ENCODE data around the gene LRRC43. TPM values are rescaled to one million over a fixed set of nuclear protein-coding genes. Genes with fewer than 3 reads are reported as not detected.
A peak's percentile ranks its signal among the peaks of the same experiment; 100 is the strongest.

The LRRC43 gene
- total RNA-seq, 4 donors from 2014 or later, result 0.64 TPM; not detected in 3

- in situ Hi-C loops (cut with MboI; ENCODE audit: low pct_ligation_motif_present in 1 of 4, low pct_unique_long_range_greater_than_20kb in 1 of 4, low sequenced_read_pairs in 3 of 4), result no loop called here
- WGBS, 2 donors (ENCODE audit: low coverage in 1 of 2), result 100% methylated on average over 1 of the region's 1 CpG
- peaks cover 0 to 83% (median 35%) of the 10 kb centered on the region in 4 donors for H3K36me3 ChIP-seq
Observed at GRCh38 chr12:122216445-122216844, 33.5 kb downstream of the LRRC43 start.

GRCh38 chr12:122225683-122226365, 42.9 kb downstream of the LRRC43 start, which contains the start of gene DIABLO:
DIABLO (minus strand) TSS chr12:122226052; CDS start chr12:122226014, 38 bp downstream.
- intact Hi-C loops (cut with DNase I; ENCODE audit: low total_unique reads) (no loop called here), in situ Hi-C loops (cut with MboI; ENCODE audit: low pct_ligation_motif_present in 1 of 4, low pct_unique_long_range_greater_than_20kb in 1 of 4, low sequenced_read_pairs in 3 of 4) (no loop called here)
- DNase-seq, result peak; percentile 100
- Histone ChIP-seq H3K27me3 (no peaks in the 10 kb centered on the region), H3K4me3 (peak within 1 kb of the TSS; percentile 77 to 99 (median 88)), H3K9me3 (no peaks in the 10 kb centered on the region), H3K27ac (peak within 1 kb of the TSS; percentile 91 to 99 (median 98)), H3K36me3 (peaks cover 0 to 9% (median 3%) of the 10 kb centered on the region in 4 donors), H3K4me1 (peaks cover 9 to 27% (median 20%) of the 10 kb centered on the region in 4 donors)
- TF ChIP-seq POLR2AphosphoS5 (IDR thresholded peaks at IDR 0.05), result peak; percentile 98 to 100 (median 99)
- no peak for TF ChIP-seq CTCF (IDR thresholded peaks at IDR 0.05)
- TF ChIP-seq POLR2A (IDR thresholded peaks at IDR 0.05), result peak; percentile 99
- WGBS, 2 donors (ENCODE audit: low coverage in 1 of 2), result 0% methylated on average over 41 of the region's 74 CpGs; no CpG with 5 or more reads in 1 of the 2 donors

More at GRCh38 chr12:122216445-122216844, 33.5 kb downstream of the LRRC43 start:
- H3K4me3 ChIP-seq, result no peak overlapping the region
- no peaks in the 10 kb centered on the region for H3K4me1 ChIP-seq
- no peaks in the 10 kb centered on the region for H3K9me3 ChIP-seq
- no peak overlapping the region for H3K27ac ChIP-seq
- no peaks in the 10 kb centered on the region for H3K27me3 ChIP-seq
- intact Hi-C loops (cut with DNase I; ENCODE audit: low total_unique reads), result no loop called here
- TF ChIP-seq CTCF (IDR thresholded peaks at IDR 0.05) (no peak), POLR2A (IDR thresholded peaks at IDR 0.05) (no peak), POLR2AphosphoS5 (IDR thresholded peaks at IDR 0.05) (no peak), EP300 (IDR thresholded peaks at IDR 0.05; ENCODE audit: low read depth) (no peak)
- DNase-seq, result no peak

- no peak for TF ChIP-seq POLR2A (IDR thresholded peaks at IDR 0.05)
- TF ChIP-seq CTCF (IDR thresholded peaks at IDR 0.05), result no peak
- TF ChIP-seq POLR2AphosphoS5 (IDR thresholded peaks at IDR 0.05), result no peak
- no peak for TF ChIP-seq EP300 (IDR thresholded peaks at IDR 0.05; ENCODE audit: low read depth)
- DNase-seq, result no peak
- Histone ChIP-seq H3K36me3 (peaks cover 0 to 12% (median 5%) of the 10 kb centered on the region in 4 donors), H3K27me3 (no peaks in the 10 kb centered on the region), H3K4me3 (peak overlapping the region in 3 of 4 donors; percentile 21 to 43 (median 30)), H3K27ac (peak overlapping the region; percentile 21 to 70 (median 54)), H3K4me1 (peaks cover 9 to 27% (median 20%) of the 10 kb centered on the region in 4 donors), H3K9me3 (no peaks in the 10 kb centered on the region)
- in situ Hi-C loops (cut with MboI; ENCODE audit: low pct_ligation_motif_present in 1 of 4, low pct_unique_long_range_greater_than_20kb in 1 of 4, low sequenced_read_pairs in 3 of 4), result no loop called here
- intact Hi-C loops (cut with DNase I; ENCODE audit: low total_unique reads), result no loop called here
- 49% methylated on average over 16 of the region's 55 CpGs; no CpG with 5 or more reads in 1 of the 2 donors for WGBS, 2 donors (ENCODE audit: low coverage in 1 of 2)
Observed at GRCh38 chr12:122226366-122227125, 43.6 kb downstream of the LRRC43 start.

- TF ChIP-seq EP300 (IDR thresholded peaks at IDR 0.05; ENCODE audit: low read depth) (no peak), POLR2AphosphoS5 (IDR thresholded peaks at IDR 0.05) (no peak), POLR2A (IDR thresholded peaks at IDR 0.05) (no peak), CTCF (IDR thresholded peaks at IDR 0.05) (no peak)
- H3K4me3 ChIP-seq, result no peak overlapping the region
- no peaks in the 10 kb centered on the region for H3K9me3 ChIP-seq
- 80 to 93% methylated on average over 3 to 17 of the region's 17 CpGs for WGBS, 2 donors (ENCODE audit: low coverage in 1 of 2)
- H3K27ac ChIP-seq, result no peak overlapping the region
- H3K36me3 ChIP-seq, result peaks cover 0 to 19% (median 7%) of the 10 kb centered on the region in 4 donors
- in situ Hi-C loops (cut with MboI; ENCODE audit: low pct_ligation_motif_present in 1 of 4, low pct_unique_long_range_greater_than_20kb in 1 of 4, low sequenced_read_pairs in 3 of 4), result no loop called here
- intact Hi-C loops (cut with DNase I; ENCODE audit: low total_unique reads), result no loop called here
- no peak for DNase-seq
- H3K4me1 ChIP-seq, result peaks cover 9 to 27% (median 20%) of the 10 kb centered on the region in 4 donors
- no peaks in the 10 kb centered on the region for H3K27me3 ChIP-seq
Observed at GRCh38 chr12:122227341-122227740, 44.4 kb downstream of the LRRC43 start.
